Kidney tubule cell (primary cell): ENCODE measurements around the gene CYTIP.

ENCODE experiments used
- DNase-seq: peaks from one replicate; pipeline ENCODE4 v3.0.0-alpha.2; 2018; ENCODE audit warnings: low spot score

CYTIP gene

GRCh38 chr2:157443795-157444640 lies at the start of gene CYTIP:
TSS of gene CYTIP (minus strand) at chr2:157444089. CDS start at chr2:157444020, 69 bp downstream.
- DNase-seq, result peak; percentile 16

GRCh38 chr2:157492189-157492773 lies 48.4 kb upstream of the CYTIP start:
- DNase-seq, result peak; percentile 65

GRCh38 chr2:157489983-157490382 lies 46.1 kb upstream of the CYTIP start:
- no peak for DNase-seq

GRCh38 chr2:157488877-157489276 lies 45.0 kb upstream of the CYTIP start:
- DNase-seq, result peak; percentile 67

- DNase-seq, result no peak
These were observed 43.9 kb upstream of the CYTIP start for GRCh38 chr2:157487747-157488146.

- DNase-seq, result no peak
These were observed 43.4 kb upstream of the CYTIP start for GRCh38 chr2:157487271-157487610.

GRCh38 chr2:157486596-157487270 lies 42.8 kb upstream of the CYTIP start:
- DNase-seq, result peak; percentile 36

- DNase-seq, result no peak
These were observed 36.5 kb upstream of the CYTIP start for GRCh38 chr2:157480182-157480961.

GRCh38 chr2:157479081-157480027 lies 35.5 kb upstream of the CYTIP start:
- no peak for DNase-seq

- no peak for DNase-seq
These were observed 34.0 kb upstream of the CYTIP start for GRCh38 chr2:157477919-157478318.

GRCh38 chr2:157476953-157477709 lies 33.2 kb upstream of the CYTIP start:
- DNase-seq, result peak; percentile 33

- no peak for DNase-seq
These were observed 32.0 kb upstream of the CYTIP start for GRCh38 chr2:157475722-157476390.

GRCh38 chr2:157473581-157473980 lies 29.7 kb upstream of the CYTIP start:
- peak; percentile 44 for DNase-seq

GRCh38 chr2:157471078-157471477 lies 27.2 kb upstream of the CYTIP start:
- no peak for DNase-seq

GRCh38 chr2:157470321-157470720 lies 26.4 kb upstream of the CYTIP start:
- no peak for DNase-seq

GRCh38 chr2:157469726-157470125 lies 25.8 kb upstream of the CYTIP start:
- no peak for DNase-seq

- DNase-seq, result peak; percentile 79
These were observed 25.2 kb upstream of the CYTIP start for GRCh38 chr2:157468931-157469708.

- no peak for DNase-seq
These were observed 22.9 kb upstream of the CYTIP start for GRCh38 chr2:157466764-157467163.

GRCh38 chr2:157465554-157465953 lies 21.7 kb upstream of the CYTIP start:
- no peak for DNase-seq
